Dermis microvascular lymphatic vessel endothelial cell (primary cell): ENCODE measurements around the gene NUCB2. TPM values are rescaled to one million over a fixed set of nuclear protein-coding genes. Genes with fewer than 3 reads are reported as not detected.

Source experiments
- DNase-seq, 2 donors: peaks; one replicate each; pipeline versions ENCODE4 v3.0.0 to v3.0.0-alpha.2; 2010; ENCODE audit warnings: low read depth in 2 of 2
- total RNA-seq: library from RNA; depleted of rRNA; stranded (reverse); fragments of >200 nt; gene quantifications from 2 replicates; pipeline ENCODE4 v1.2.1, GENCODE V29; 2014

The NUCB2 gene
- total RNA-seq, 1 donor from 2014 or later, result 38.8 TPM

DNA sequence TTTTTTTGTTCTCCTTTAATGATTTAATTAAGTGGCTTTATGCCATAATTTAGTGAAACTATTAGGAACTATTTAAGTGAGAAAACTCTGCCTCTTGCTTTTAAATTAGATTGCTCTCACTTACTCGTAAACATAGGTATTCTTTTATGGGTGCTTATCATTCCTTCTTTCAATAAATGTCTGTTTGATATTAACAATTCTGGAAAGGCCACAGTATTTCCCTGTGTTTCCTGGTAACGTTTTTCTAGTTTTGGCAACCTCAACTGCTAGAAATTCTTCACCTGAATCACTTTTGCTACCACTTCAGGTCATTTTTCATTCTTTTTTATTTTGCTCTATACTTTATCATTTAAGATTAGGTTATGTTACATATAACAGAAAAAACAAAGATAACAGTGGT lies 55.1 kb downstream of the NUCB2 start:
- DNase-seq, result no peak

DNA sequence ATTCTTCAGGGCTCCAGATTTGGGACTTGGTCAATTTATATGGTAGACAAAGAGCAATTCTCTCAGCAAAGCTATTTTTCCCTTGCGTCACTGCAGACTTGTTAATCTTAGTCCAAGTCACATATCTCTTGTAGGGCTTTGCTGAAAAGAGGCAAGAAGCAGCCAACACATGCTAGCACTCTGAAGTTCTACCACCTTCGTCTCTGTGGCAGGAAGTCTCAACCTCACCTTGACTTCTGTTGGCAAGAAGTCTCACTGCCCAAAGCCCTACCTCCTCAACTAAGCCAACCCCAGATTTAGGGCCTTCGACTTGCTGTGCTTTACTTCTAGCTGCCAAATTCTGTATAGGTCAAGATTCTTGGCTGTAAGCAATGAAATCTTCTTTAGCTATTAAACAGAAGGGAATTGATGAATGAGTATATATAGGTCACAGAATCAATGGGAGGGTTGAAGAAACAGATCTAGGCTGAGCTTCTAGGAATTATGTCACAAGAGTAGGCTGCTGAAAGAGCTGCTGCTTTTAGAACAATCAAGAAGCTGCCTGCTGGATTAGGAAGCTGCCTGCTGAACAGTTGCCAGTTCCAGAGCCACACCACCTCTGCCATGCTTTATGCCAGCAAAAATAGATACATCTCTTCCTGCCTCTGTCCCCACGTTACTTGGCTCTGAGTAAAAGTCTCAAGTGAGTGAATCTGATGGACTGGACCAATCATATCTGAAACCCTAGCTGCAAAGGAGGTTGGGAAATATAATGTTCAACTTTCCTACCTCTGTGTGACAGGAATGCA lies 57.5 kb downstream of the NUCB2 start:
- DNase-seq, result no peak

DNA sequence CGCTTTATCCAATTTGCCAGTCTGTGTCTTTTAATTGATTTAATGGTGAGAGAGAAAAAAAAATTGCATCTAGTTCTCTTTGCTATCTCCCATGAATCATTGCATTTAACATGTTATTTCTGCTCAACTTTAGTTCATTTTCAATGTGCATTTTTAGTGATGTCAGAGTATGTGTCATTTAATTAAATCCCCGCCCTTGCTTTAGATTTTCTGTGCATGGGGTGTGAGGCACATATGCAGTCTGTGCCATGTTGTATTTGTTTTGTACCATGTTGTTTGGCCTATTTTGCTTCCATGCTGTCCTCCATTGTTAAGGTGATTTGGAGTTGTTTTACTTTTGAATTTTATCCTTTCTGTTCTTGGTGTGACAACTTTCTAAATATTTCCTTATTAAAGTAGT lies 66.7 kb downstream of the NUCB2 start:
- DNase-seq, result no peak

DNA sequence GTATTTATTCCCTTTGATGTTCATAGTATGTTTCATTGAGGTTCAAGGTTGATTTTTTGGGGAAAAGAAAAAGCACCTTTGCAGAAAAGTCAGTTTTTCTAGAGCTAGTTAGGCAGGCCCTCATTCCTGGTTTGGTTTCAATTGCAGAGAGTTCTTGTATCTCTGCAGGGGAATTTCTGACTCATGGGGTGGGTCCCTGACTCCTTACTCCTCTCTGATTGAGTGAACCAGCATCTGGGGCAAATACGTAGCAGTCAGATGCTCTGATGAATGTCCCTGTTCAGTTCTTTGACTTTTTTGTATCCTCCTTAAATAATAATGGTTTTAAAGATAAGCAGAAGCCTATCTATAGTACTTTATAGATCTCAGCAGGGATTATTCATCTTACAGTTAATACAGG lies 67.4 kb downstream of the NUCB2 start:
- no peak for DNase-seq

DNA sequence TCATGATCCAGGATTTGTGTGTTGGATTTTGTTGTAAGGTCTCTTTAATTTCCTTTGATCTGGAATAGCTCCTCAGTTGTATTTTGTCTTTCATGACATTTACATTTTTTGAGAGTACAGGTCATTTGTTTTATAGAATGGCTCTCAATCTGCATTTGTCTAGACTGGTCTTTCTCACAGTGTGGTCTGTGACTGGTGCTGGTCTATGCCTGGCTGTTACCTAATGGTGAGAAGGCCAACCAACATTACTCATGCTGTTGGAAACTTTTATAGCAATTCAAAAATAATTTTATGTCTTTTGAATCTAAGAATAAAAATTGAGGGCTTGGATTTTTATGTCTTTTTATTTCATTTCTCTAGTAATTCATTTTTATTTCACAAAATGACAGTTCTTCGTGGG lies 71.1 kb downstream of the NUCB2 start:
- no peak for DNase-seq

DNA sequence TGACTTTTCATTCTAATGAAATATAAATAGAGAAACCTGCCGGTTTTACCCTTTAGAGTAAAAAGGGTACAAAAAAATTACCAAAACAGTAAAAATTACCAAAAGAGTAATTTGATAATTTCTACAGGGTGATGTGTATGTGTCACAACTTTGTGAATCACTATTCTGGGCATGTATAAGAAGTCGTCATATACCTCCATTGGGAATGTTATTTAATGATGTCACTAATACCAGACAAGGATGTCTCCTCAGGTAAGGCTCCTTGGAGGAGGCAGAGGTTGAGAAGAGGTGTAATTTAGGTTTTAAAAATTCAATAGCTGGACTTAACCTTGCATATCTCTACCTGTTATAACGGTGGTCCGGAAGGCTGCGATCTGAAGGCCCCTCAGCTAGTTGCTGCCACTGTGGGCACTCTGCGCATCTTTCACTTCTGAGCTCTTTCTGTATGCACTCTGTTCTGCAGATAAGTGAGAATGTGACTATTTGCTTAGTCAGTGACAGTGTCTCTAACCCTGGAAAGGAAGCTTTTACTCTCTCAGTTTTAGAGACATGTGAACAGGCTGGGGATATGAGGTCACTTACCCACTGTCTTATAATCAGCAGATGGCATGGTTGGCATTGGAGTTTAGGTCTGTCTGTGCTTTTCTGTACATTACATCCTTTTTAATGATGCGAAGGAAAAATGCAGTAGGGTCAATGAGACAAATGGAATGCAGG lies 74.1 kb downstream of the NUCB2 start:
- DNase-seq, result no peak

DNA sequence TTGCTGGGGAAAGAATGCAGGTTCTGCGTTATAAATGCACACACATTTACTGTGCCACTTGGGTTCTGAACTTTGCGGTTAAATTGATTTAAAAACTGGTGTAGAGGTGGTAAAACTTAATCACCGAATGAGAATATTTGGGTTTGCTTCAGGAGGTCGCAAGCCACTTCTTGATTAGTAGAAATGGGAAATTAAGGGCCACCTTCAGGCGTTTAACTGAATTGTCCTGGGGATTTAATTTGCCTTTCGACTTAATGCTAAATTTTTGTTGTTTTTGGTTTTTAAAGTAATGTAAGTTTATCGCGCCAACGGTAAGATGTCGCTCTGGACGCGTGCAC lies 74.6 kb downstream of the NUCB2 start:
- no peak for DNase-seq

DNA sequence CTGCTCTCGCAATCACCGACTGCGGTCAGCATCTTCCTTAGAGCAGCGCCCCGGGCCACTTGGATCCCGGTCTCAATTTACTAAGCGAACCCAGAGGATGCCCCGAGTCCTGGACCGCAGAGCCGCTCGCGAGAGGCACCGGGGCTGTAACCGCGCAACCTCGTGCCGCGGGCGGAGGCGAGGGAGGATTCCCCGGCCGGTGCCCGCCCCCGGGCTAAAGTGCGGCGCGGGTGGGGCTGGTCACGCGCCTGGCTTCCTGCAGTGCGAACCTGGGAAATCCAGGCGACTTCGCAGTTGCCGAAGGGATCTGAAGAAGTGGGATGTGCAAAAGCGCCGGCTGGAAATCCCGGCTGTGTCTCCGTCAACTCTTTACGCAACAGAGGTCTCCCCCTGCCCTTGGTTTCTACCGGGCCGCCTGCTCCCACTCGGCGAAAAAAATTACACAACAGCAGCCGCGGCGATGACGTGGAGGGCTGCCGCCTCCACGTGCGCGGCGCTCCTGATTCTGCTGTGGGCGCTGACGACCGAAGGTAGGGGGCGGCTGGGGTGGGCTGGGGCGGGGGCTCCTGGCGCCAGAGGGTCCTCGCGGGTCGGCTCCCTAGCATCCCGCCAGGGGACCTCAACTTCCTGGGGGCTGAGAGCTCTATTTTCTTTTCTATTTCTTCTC lies 75.1 kb downstream of the NUCB2 start, which contains the start of gene NCR3LG1:
Gene NCR3LG1 (plus strand): TSS at position 291 of the 667 bp plus-strand sequence. CDS start 170 bp downstream, at position 461.
- DNase-seq, result peak in 1 of 2 donors; percentile 58

DNA sequence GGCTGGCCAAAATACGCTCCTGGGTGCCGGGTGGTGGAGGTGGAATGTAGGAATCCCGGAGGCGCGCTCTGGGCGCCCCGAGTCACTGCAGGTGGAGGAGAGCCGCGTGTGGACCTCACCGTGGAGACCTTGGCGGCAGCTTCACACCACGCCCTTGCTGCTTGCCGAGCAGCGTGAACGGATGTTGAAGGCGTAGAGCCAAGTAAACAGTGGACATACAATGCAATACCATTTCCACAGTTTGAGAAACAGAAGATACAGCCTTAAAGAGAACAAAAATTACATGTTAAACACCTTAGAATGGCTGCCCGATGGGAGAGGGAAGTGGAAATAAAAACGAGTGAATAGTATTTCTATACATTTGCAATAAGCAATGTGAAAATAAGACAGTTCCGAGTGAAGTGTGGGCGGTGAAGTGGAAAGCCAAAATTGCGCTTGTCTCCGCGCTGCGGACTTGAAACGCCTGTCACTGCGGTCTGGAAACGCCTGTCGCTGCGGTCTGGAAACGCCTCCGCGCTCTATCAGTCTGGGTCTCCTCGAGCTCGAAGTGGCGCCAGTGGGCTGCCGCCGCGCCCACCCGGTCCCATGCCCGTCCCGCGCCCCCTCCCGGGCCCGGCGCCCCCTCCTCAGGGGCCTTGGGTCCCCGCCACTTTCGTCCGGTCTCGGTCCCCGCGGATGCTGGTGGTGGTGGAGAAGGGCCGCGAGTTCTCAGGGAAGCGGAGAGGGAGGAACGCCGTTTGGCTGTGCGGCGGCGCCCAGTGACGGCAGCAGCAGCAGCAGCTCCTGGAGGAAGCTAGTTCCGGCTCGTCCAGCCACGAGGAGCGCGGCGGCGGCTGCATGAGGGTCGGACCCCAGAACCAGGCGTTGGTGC lies 76.6 kb downstream of the NUCB2 start:
- peak in 1 of 2 donors; percentile 75 for DNase-seq

DNA sequence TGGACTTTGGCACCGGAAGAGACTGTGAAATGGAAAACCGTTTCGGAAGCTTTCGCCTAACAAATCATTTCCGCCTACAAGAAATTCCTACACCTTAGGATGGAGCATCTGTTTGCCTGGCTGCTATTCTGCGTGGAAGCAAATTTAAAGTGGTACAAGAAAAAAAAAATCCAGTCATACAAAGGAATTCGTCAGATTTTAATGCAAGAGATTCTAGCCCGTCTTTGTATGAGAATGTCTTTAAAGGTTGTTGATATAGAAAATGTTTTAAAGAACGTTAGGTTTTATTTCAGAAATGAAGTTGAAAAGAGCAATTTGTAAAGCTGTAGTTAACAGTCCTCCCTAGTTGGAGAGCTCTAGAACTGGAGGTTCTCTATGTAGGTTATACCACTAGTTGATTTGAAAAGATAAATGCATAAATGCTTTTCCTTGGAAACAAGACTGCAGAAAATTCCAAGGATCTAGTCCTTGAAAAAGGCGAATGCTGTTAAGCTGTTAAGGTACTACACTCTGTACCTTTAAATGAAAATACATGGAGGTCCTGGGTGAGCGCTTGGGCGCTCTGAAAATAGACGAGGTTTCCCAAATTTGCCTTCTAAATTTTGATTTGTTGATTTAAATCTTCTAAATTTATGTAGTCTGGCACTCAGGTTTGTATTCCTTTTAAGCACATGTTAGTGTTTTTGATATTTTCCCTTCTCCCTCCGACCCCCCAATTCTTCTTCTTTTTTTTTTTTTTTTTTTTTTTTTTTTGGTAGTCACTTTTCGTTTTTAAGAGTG lies 77.5 kb downstream of the NUCB2 start:
- DNase-seq, result no peak

DNA sequence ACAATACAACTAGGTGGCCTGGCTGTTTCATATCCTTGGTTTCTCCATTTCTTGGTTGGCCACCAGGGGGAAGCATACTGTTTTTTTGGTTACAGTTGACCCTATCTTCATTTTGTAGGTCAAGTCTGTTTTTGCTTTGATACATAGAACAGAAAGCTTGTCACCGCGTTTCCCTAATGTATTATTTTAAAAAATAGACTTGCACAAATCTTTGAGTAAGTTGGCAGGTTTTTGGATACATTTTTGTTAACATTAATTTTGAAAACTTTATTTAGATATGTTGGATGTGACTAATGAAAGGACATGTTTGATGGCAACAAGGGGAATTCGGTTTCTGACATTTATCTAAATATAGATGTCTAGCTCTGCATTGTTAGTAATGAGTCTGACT lies 78.1 kb downstream of the NUCB2 start:
- peak; percentile 42 to 77 for DNase-seq

DNA sequence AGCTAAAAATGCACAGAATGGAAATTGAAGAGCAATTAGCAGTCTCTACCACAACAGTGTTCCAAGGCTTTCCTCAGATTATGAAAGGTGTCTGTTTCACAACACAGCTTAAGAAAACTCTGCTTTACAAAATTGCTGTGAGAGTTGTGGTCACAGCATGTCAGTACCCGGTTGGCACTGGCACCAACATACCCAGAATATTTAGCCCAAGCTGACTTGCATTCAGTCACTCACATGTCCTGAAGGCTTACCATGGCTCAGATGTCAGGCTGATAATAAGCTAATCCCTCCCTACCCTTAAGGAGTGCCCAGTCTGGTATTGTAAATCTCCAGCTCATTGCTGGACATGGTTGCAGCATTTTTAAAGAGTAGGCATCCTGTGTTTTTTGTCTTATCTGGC lies 90.0 kb downstream of the NUCB2 start:
- no peak for DNase-seq

DNA sequence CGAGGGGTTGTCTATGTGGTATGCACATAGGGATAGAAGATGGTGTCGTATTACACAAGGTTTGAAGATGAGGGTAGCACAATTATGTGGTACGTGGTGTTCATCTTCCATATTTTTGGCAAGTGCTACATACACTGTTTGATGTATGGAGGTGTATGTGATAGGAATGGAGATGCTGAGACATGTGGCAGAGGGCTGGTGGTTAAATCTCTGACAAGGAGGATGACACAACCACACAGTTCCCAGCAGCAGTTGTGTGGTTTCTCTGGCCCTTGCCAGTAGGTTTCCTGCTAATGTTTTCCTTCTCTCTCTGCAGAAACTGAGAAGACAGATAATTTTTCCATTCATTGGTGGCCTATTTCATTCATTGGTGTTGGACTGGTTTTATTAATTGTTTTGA lies 92.0 kb downstream of the NUCB2 start:
- no peak for DNase-seq

DNA sequence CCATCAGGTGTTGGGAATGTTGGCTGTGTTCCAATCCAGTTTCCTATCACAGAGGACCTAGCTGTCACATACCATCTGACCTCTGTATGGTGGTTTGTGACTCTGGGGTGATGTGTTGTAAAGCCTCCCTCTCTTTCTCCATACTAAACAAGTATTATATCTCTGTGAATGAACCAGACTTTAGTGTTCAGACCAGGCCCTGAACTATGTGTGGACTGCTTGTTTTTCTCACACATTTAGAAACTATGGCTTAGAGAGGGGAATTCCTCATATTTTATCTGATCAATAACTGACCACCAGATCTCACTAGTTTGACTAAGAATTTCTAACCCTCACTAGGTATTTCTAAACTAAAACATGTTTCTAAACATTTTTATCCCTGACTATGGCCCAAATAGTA lies 92.6 kb downstream of the NUCB2 start:
- DNase-seq, result no peak

DNA sequence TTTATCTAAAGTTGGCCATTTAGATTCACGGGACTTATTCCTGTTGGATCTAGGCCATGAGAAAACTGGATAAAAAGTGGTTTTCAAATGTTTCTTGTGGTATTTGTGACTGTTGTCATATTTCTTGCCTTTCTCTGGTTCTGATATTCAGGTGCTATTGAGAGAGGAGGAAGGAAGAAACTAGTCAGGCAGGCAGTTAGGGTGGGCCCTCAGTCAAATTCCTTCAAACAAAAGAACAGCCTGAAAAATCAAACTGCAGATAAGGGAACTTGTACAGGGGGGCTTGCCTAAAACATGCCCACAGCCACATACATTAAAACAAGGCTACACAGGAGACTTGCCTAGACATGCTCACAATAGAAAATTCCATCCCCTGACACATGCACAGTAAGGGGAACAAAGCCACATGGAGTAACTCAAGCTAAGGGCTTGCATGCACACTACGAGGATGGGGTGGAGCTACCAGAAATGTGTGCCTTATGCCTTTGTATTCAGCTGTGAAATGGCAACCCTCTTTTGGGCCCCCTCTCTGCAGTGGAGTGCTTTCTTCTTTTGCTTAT lies 93.2 kb downstream of the NUCB2 start:
- no peak for DNase-seq

DNA sequence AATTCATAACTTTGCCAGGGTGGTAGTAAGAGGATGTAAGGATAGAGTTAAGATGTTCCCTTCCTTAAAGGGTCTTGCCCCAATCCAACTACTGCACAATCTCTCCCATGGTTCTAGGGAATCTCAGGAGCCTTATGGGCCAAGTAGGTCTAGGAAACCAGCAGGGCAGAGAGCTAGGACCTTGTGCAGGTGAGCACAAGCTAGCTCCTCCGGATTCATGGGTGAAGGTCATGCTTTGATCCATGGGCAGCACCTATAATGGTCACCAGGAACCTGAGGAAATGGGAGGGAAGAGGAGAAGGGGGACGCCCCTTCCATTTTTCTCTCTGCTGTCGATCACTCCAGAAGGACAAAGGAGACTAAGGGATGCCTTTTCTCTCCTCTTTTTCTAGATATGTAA lies 95.1 kb downstream of the NUCB2 start:
- DNase-seq, result peak; percentile 29 to 66

DNA sequence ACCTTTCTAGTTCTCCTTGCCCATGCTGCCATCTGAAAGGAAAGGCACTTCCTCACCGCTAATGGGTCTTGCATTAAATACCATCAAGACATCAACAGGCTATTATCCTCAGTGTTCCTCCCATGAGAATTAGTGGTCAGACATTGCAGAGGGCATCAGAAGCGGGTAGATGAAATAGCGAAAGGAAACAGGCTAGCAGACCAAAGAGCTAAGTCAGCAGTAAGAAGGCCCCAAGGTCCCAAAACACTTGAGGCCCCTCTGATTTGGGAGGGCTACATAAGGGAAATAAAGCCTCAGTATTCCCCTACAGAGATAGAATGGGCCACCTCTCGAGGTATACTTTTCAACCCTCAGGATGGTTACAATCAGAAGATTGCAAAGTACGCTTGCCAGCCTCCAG lies 99.0 kb downstream of the NUCB2 start:
- DNase-seq, result no peak

DNA sequence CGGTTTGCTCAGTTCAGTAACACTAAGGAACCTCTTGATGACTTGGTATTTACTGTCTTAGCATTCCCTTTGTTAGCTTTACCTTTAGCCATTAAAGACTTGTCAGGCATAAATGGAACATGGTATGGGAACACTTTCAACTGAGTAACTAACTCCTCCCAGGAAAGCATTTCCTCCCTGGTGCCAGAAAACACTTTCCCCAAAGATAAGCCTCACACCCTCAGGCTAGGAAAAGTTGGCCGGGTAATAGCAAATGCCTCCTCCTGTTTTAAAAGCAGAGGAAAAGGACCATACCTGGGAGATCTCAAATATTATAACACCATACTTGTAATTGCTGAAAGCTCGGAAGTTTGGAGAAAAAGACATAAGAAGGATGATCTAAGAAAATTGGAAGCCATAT lies 100.0 kb downstream of the NUCB2 start:
- no peak for DNase-seq

DNA sequence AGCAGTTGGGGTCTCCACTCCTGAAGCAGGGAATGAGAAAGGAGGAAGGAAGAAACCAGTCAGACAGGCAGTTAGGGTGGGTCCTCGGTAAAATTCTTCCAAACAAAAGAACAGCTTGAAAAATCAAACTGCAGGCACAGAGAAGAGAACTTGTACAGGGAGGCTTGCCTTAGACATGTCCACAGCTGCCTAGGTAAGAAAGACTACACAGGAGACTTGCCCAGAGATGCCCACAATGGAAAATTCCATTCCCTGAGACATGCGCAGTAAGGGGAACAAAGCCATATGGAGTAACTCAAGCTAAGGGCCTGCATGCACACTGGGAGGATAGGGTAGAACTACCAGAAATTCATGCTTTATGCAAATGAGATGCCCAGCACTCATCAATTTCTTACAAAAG lies 102.1 kb downstream of the NUCB2 start:
- DNase-seq, result no peak

DNA sequence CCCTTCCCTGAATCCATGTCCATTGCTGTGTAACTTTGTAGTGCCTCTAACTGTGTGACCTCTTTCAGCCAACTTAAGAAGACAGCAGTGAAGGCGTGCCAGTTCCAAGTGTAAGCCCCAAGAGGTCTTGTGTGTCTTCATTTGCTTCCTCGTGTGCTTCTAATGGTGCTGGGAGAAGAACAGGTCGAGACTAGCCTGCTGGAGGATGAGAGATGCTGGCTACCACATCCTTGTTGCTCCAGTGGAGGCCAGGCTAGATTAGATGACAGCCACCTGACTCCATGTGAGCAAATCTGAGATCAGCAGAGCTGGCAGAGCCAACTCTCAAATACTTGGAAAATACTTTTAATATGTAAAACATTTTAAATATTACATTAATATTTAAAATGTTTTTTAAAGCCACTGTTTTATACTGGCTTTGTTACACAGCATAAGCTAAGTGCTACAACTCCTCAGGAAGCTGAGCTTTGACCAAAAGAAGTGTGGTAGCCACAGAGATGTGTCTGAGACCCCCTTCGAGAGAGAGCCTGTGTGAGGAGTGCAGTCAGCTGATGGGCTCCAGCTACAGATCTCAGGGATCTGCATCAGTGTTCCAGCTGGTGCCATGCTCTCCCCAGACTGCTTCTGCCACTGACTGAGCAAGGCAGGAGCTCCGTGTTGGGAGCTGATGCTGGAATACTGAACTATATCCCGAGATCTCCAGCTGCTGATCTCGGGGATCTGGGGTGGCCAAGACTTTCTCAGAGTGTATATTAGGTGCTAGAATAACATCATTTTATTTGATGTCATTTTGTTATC lies 103.0 kb downstream of the NUCB2 start:
- DNase-seq, result no peak
